Adrenal gland (tissue), 12 donors: Measurements from ENCODE around the gene ALLC. TPM values are rescaled to one million over a fixed set of nuclear protein-coding genes. Genes with fewer than 3 reads are reported as not detected.

Source experiments
- DNase-seq, 7 donors: peaks; one replicate each; pipeline ENCODE4 v3.0.0-alpha.2; 2019 to 2020
- H3K27ac ChIP-seq, 5 donors: fragments of 200-600 bp; sonication (generic) in 4 of 5; 1 replicate in 3 of 5; 2 replicates in 2 of 5; pipeline versions ENCODE4 v1.5.1 to v1.8.0; 2016 to 2020; ENCODE audit warnings: mild to moderate bottlenecking in 1 of 5
- H3K27me3 ChIP-seq: fragments of 200-600 bp; 2 replicates; pipeline ENCODE4 v1.8.0; 2021
- H3K36me3 ChIP-seq, 2 donors: fragments of 200-600 bp; replicated peaks in 1 of 2; 1 replicate in 1 of 2; 2 replicates in 1 of 2; pipeline versions ENCODE4 v1.5.1 to v1.8.0; 2018 to 2022
- H3K4me1 ChIP-seq, 2 donors: fragments of 200-600 bp; replicated peaks in 1 of 2; 1 replicate in 1 of 2; 2 replicates in 1 of 2; pipeline versions ENCODE4 v1.5.1 to v1.8.0; 2018 to 2021
- H3K4me3 ChIP-seq, 4 donors: fragments of 200-600 bp; sonication (generic) in 3 of 4; one replicate each; pipeline ENCODE4 v1.5.1; 2016 to 2018
- H3K9me3 ChIP-seq, 3 donors: fragments of 200-600 bp; sonication (generic) in 1 of 3; replicated peaks in 1 of 3; 1 replicate in 2 of 3; 2 replicates in 1 of 3; pipeline versions ENCODE4 v1.5.1 to v1.8.0; 2016 to 2021
- CTCF ChIP-seq, 6 experiments: fragments of 450-650 bp in 4 of 6; fragments of 200-600 bp in 2 of 6; sonication (generic) in 1 of 6; IDR thresholded peaks; 1 replicate in 5 of 6; 2 replicates in 1 of 6; pipeline versions ENCODE4 v1.5.1 to v1.8.0; 2016 to 2021; ENCODE audit warnings: antibody characterized with exemption in 6 of 6, mild to moderate bottlenecking in 2 of 6, moderate library complexity in 1 of 6
- POLR2A ChIP-seq, 2 donors: fragments of 450-650 bp; IDR thresholded peaks; one replicate each; pipeline ENCODE4 v1.6.1; 2017; ENCODE audit warnings: antibody characterized with exemption in 2 of 2, mild to moderate bottlenecking in 2 of 2, moderate library complexity in 1 of 2
- WGBS, 4 donors: extraction: QIAGEN DNeasy Blood & Tissue Kit in 2 of 4; methylation state at CpG; one replicate each; pipeline versions ENCODE4 v1.1.5 to v1.1.7; 2013 to 2017; 5-methylcytosine and 5-hydroxymethylcytosine counted together
- intact Hi-C, 2 donors: fragments of 100-400 bp; cut with DNase I; formaldehyde crosslinking; loops; one replicate each; pipeline versions ENCODE4 v1.14.1 to v1.15.0; 2022 to 2023
- polyA plus RNA-seq, 3 donors: library from polyadenylated mRNA; stranded (reverse); fragments of 200-250 nt in 2 of 3; fragments of 350-450 nt in 1 of 3; fragmentation: Illumina TruSeq in 1 of 3; extraction: RNeasy Lipid Tissue Mini Kit (QIAGEN cat#74804) in 1 of 3; gene quantifications; one replicate each; pipeline ENCODE4 v1.2.3, GENCODE V29; 2013 to 2014
- total RNA-seq, 9 donors: library from RNA; depleted of rRNA in 4 of 9; stranded (reverse); fragments of >200 nt in 4 of 9; fragments of 120-200 nt in 1 of 9; fragmentation: NEBNext Ultra II Directional in 1 of 9; extraction: Animal tissue kit (Norgen Biotek cat#: 25700) in 1 of 9; gene quantifications; one replicate each; pipeline versions ENCODE4 v1.1.0 to v1.2.4, GENCODE V29; 2013 to 2023
- donor health status: healthy with polysubstance abuse.
- donor health status: Bipolar disorder and iron deficiency.
- donor health status: DM: yes; HTN: yes; CAD: no.
- donor health status: DM: no; HTN: no; CAD: no.
- donor health status: DM: no; HTN: no; CAD: no.
- donor health status: DM: yes; HTN: yes; CAD: no.

ALLC gene
- total and polyA plus RNA-seq, 12 donors = 0.07 to 7.9 (median 0.72) TPM; not detected in 5

GRCh38 chr2:3666613-3666975, 8.6 kb downstream of the ALLC start:
- intact Hi-C loops = no loop called here
- H3K36me3 ChIP-seq = no peaks in the 10 kb centered on the region
- no peaks in the 10 kb centered on the region for H3K4me1 ChIP-seq
- H3K27ac ChIP-seq = no peak overlapping the region
- no peak overlapping the region for H3K4me3 ChIP-seq
- H3K27me3 ChIP-seq = no peaks in the 10 kb centered on the region
- no peak for DNase-seq
- 91 to 96% (median 93%) methylated on average over 13 to 18 of the region's 18 CpGs for WGBS, 4 donors
- TF ChIP-seq CTCF (IDR thresholded peaks at IDR 0.05) = no peak
- TF ChIP-seq POLR2A (IDR thresholded peaks at IDR 0.05) = no peak
- H3K9me3 ChIP-seq = no peaks in the 10 kb centered on the region

- Histone ChIP-seq H3K9me3 (no peaks in the 10 kb centered on the region), H3K27me3 (no peaks in the 10 kb centered on the region), H3K36me3 (no peaks in the 10 kb centered on the region), H3K4me3 (no peak overlapping the region), H3K4me1 (no peaks in the 10 kb centered on the region), H3K27ac (no peak overlapping the region)
- peak in 1 of 7 donors; percentile 36 for DNase-seq
- 83 to 90% (median 85%) methylated on average over 17 to 23 of the region's 23 CpGs for WGBS, 4 donors
- intact Hi-C loops = no loop called here
- no peak for TF ChIP-seq POLR2A (IDR thresholded peaks at IDR 0.05)
Measured at GRCh38 chr2:3667151-3667631, 9.2 kb downstream of the ALLC start.

- Histone ChIP-seq H3K27ac (no peak overlapping the region), H3K4me3 (no peak overlapping the region), H3K9me3 (no peaks in the 10 kb centered on the region), H3K27me3 (no peaks in the 10 kb centered on the region), H3K4me1 (no peaks in the 10 kb centered on the region), H3K36me3 (no peaks in the 10 kb centered on the region)
- TF ChIP-seq POLR2A (IDR thresholded peaks at IDR 0.05) = no peak
- no peak for TF ChIP-seq CTCF (IDR thresholded peaks at IDR 0.05)
- WGBS, 4 donors = 83 to 94% (median 89%) methylated on average over 8 of the region's 8 CpGs
- peak in 2 of 7 donors; percentile 5 to 21 for DNase-seq
- intact Hi-C loops = no loop called here
Measured at GRCh38 chr2:3669656-3670055, 11.7 kb downstream of the ALLC start.

- no peak overlapping the region for H3K4me3 ChIP-seq
Measured at GRCh38 chr2:3670376-3670775, 12.4 kb downstream of the ALLC start.

More at GRCh38 chr2:3670376-3670775, 12.4 kb downstream of the ALLC start:
- TF ChIP-seq CTCF (IDR thresholded peaks at IDR 0.05) (no peak), POLR2A (IDR thresholded peaks at IDR 0.05) (no peak)
- WGBS, 4 donors = 91 to 92% (median 91%) methylated on average over 15 of the region's 15 CpGs
- H3K27ac ChIP-seq = no peak overlapping the region
- H3K27me3 ChIP-seq = no peaks in the 10 kb centered on the region
- intact Hi-C loops = no loop called here
- no peaks in the 10 kb centered on the region for H3K9me3 ChIP-seq
- peak in 1 of 7 donors; percentile 25 for DNase-seq
- H3K4me1 ChIP-seq = no peaks in the 10 kb centered on the region
- no peaks in the 10 kb centered on the region for H3K36me3 ChIP-seq
